Glutamatergic neuron (in vitro differentiated cells): ENCODE data around the gene FPR3. TPM values are rescaled to one million over a fixed set of nuclear protein-coding genes. Genes with fewer than 3 reads are reported as not detected.

Experiments used
- DNase-seq: peaks from one replicate; pipeline ENCODE4 v3.0.0; 2022
- H3K27ac Mint-ChIP-seq: one replicate; pipeline ENCODE4 v1.8.0; 2020; ENCODE audit warnings: mild to moderate bottlenecking, mixed read lengths, inconsistent platforms; ENCODE audit not compliant: unreplicated experiment
- H3K27me3 Mint-ChIP-seq: one replicate; pipeline ENCODE4 v1.8.0; 2020; ENCODE audit warnings: mild to moderate bottlenecking, moderate library complexity, mixed read lengths, inconsistent platforms; ENCODE audit not compliant: unreplicated experiment
- H3K36me3 Mint-ChIP-seq: one replicate; pipeline ENCODE4 v1.8.0; 2020; ENCODE audit warnings: mild to moderate bottlenecking, mixed read lengths, inconsistent platforms; ENCODE audit not compliant: unreplicated experiment
- H3K4me1 Mint-ChIP-seq: one replicate; pipeline ENCODE4 v1.8.0; 2020; ENCODE audit warnings: mild to moderate bottlenecking, low read depth, mixed read lengths, inconsistent platforms; ENCODE audit not compliant: unreplicated experiment
- H3K4me3 Mint-ChIP-seq: one replicate; pipeline ENCODE4 v1.8.0; 2020; ENCODE audit warnings: mild to moderate bottlenecking, mixed read lengths, inconsistent platforms; ENCODE audit not compliant: unreplicated experiment
- H3K9me3 Mint-ChIP-seq: one replicate; pipeline ENCODE4 v1.8.0; 2020; ENCODE audit warnings: mild to moderate bottlenecking, moderate library complexity, mixed read lengths, inconsistent platforms; ENCODE audit not compliant: unreplicated experiment
- CTCF ChIP-seq: fragments of 200-600 bp; sonication (generic); IDR thresholded peaks from one replicate; pipeline ENCODE4 v1.5.0; 2021; ENCODE audit not compliant: partially characterized antibody, unreplicated experiment
- total RNA-seq: library from RNA; stranded (reverse); fragmentation: NEBNext Ultra II Directional; extraction: Animal tissue kit (Norgen Biotek cat#: 25700); gene quantifications from one replicate; pipeline ENCODE4 v1.2.1, GENCODE V29; 2021; ENCODE audit not compliant: unreplicated experiment

Gene FPR3
- total RNA-seq, 1 donor from 2014 or later: not detected

DNA sequence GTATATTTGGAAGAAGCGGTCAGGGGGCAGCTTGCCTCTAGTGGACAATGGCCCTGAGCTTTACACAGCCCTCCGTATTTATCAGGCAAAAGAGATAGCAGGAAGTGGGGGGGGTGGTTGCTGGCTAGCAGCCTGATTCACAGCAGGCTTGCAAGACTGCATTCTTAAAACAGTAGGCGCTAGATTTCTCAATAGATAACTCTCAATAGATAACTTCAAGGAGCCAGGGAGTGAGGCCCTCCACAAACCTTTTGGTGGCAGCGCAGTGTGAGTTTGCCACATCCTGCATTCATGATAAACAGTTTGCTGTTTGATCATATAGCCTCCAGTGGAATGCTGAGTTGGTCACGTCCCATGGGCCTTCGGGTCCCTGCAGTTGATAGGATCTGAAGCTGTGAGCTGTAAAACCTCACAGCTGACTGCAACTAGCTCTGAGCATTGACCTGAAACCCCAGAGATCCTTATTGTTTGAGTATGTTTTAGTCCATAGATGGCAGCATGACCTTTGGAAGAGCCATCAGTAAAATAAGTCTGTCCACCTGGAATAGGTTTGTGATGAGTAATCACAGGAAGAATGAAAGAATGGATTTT, 12.2 kb downstream of the FPR3 start:
- no peak for DNase-seq
- no peak for TF ChIP-seq CTCF
- Mint-ChIP-seq H3K9me3 (peaks cover 6% of the 10 kb centered on the region), H3K4me3 (no peak overlapping the region), H3K36me3 (peaks cover 13% of the 10 kb centered on the region), H3K27me3 (peaks cover 2% of the 10 kb centered on the region), H3K4me1 (no peaks in the 10 kb centered on the region), H3K27ac (no peak overlapping the region)

DNA sequence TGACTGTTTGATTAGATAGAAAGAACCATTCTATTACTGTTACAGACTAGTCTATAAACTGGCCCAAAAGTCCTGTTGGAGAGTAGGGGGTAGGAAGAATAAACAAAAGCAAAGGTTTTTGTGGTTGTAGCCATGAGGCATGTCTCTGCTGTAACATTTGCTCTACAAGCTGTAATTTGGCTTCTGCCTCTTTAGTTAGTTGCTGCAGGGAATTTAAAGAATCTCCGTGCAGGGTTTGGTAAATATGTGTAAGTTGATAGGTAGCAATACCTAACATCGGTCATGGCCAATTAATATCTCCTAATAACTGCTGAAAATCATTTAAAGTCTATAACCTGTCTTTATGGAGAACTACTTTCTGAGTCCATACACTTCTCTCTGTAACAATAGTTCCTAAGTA, 13.0 kb downstream of the FPR3 start:
- H3K9me3 Mint-ChIP-seq: peaks cover 6% of the 10 kb centered on the region
- no peaks in the 10 kb centered on the region for H3K4me1 Mint-ChIP-seq
- H3K36me3 Mint-ChIP-seq: peaks cover 13% of the 10 kb centered on the region
- peaks cover 2% of the 10 kb centered on the region for H3K27me3 Mint-ChIP-seq
- no peak overlapping the region for H3K4me3 Mint-ChIP-seq
- no peak overlapping the region for H3K27ac Mint-ChIP-seq
- no peak for DNase-seq
- no peak for TF ChIP-seq CTCF

- no peak for DNase-seq
- no peaks in the 10 kb centered on the region for H3K4me1 Mint-ChIP-seq
- TF ChIP-seq CTCF: no peak
- no peak overlapping the region for H3K4me3 Mint-ChIP-seq
- peaks cover 2% of the 10 kb centered on the region for H3K27me3 Mint-ChIP-seq
- H3K36me3 Mint-ChIP-seq: peaks cover 13% of the 10 kb centered on the region
- no peak overlapping the region for H3K27ac Mint-ChIP-seq
- peaks cover 6% of the 10 kb centered on the region for H3K9me3 Mint-ChIP-seq
These were observed 13.5 kb downstream of the FPR3 start for GRCh38 chr19:51808333-51808986.

DNA sequence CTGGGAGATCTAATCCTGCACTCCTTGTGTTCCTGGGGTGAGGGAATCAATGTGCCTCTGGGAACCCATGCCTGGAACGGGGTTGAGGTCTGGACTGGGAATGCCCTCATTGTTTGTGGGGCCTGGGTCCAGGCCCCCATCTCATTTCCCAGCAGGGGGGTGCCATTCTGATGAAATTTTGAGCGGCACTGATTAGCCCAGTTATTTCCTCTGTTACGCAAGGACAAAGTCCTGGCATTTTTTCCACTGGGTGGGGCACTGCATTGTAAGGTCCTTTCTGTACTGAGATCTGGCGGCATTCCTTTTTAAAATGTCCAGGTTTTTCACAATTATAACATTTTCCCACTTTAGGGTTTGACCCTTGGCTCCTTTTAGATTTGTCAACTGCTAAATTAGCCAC, 14.8 kb downstream of the FPR3 start:
- Mint-ChIP-seq H3K36me3 (peaks cover 19% of the 10 kb centered on the region), H3K9me3 (peaks cover 3% of the 10 kb centered on the region), H3K27me3 (peaks cover 2% of the 10 kb centered on the region), H3K27ac (no peak overlapping the region), H3K4me3 (no peak overlapping the region), H3K4me1 (no peaks in the 10 kb centered on the region)
- DNase-seq: no peak
- TF ChIP-seq CTCF: no peak

GRCh38 chr19:51810223-51810622, 15.3 kb downstream of the FPR3 start:
- Mint-ChIP-seq H3K27ac (no peak overlapping the region), H3K4me1 (no peaks in the 10 kb centered on the region), H3K9me3 (peaks cover 3% of the 10 kb centered on the region), H3K4me3 (no peak overlapping the region), H3K36me3 (peaks cover 19% of the 10 kb centered on the region), H3K27me3 (peaks cover 2% of the 10 kb centered on the region)
- TF ChIP-seq CTCF: no peak
- no peak for DNase-seq
